HG03565 (cell line): ENCODE results near the gene PMCH.
"Not testable (repeated sequence)": the region's sequence is repeated elsewhere in the genome, so short reads cannot be mapped to it uniquely, and the experiment has no call there.

Experiments
- ATAC-seq: cut with Tn5 transposase; IDR thresholded peaks from one replicate; pipeline ENCODE4 v1.9.1; 2021; ENCODE audit warnings: mild to moderate bottlenecking, moderate library complexity; ENCODE audit not compliant: unreplicated experiment

The PMCH gene

GRCh38 chr12:102197789-102198188 lies at the start of gene PMCH:
TSS of gene PMCH (minus strand) at chr12:102197833. CDS start at chr12:102197770, 63 bp downstream.
- peak; percentile 84 for ATAC-seq

GRCh38 chr12:102240859-102241258 lies 43.2 kb upstream of the PMCH start:
- not testable (repeated sequence) for ATAC-seq

GRCh38 chr12:102234599-102234998 lies 37.0 kb upstream of the PMCH start:
- ATAC-seq = no peak

- no peak for ATAC-seq
Observed at GRCh38 chr12:102232446-102232845, 34.8 kb upstream of the PMCH start.

- ATAC-seq = no peak
Observed at GRCh38 chr12:102232036-102232435, 34.4 kb upstream of the PMCH start.

- ATAC-seq = no peak
Observed at GRCh38 chr12:102227954-102228353, 30.3 kb upstream of the PMCH start.

GRCh38 chr12:102220736-102221135 lies 23.1 kb upstream of the PMCH start:
- ATAC-seq = no peak

GRCh38 chr12:102215992-102216691 lies 18.5 kb upstream of the PMCH start:
- no peak for ATAC-seq

GRCh38 chr12:102204025-102204424 lies 6.4 kb upstream of the PMCH start:
- no peak for ATAC-seq

- no peak for ATAC-seq
Observed at GRCh38 chr12:102202556-102202955, 4.9 kb upstream of the PMCH start.

- no peak for ATAC-seq
Observed at GRCh38 chr12:102201436-102202061, 3.9 kb upstream of the PMCH start.

GRCh38 chr12:102195826-102196225 lies 1.8 kb downstream of the PMCH start:
- no peak for ATAC-seq

- ATAC-seq = no peak
Observed at GRCh38 chr12:102182635-102183034, 15.0 kb downstream of the PMCH start.

- ATAC-seq = no peak
Observed at GRCh38 chr12:102174761-102175160, 22.9 kb downstream of the PMCH start.

GRCh38 chr12:102174117-102174516 lies 23.5 kb downstream of the PMCH start:
- ATAC-seq = no peak

- no peak for ATAC-seq
Observed at GRCh38 chr12:102172436-102172835, 25.2 kb downstream of the PMCH start.

GRCh38 chr12:102171951-102172350 lies 25.7 kb downstream of the PMCH start:
- ATAC-seq = no peak

- ATAC-seq = no peak
Observed at GRCh38 chr12:102169922-102170621, 27.6 kb downstream of the PMCH start.

- peak; percentile 53 for ATAC-seq
Observed at GRCh38 chr12:102167821-102168604, 29.6 kb downstream of the PMCH start.

GRCh38 chr12:102163383-102163782 lies 34.2 kb downstream of the PMCH start:
- ATAC-seq = no peak

- not testable (repeated sequence) for ATAC-seq
Observed at GRCh38 chr12:102155206-102155605, 42.4 kb downstream of the PMCH start.
